Activated T-cell treated with anti-CD3 and anti-CD28 coated beads, Interleukin-2, amount 50 U/mL, for 48 hours (primary cell): ENCODE results near the gene SLC52A1.
"Not testable (repeated sequence)": the region's sequence is repeated elsewhere in the genome, so short reads cannot be mapped to it uniquely, and the experiment has no call there.

Experiments
- DNase-seq, 2 experiments: peaks; one replicate each; pipeline ENCODE4 v3.0.0-alpha.2; 2020

Gene SLC52A1

GRCh38 chr17:5030168-5030567 lies 5.1 kb downstream of the SLC52A1 start:
- not testable (repeated sequence) for DNase-seq

GRCh38 chr17:5027916-5028315 lies 7.3 kb downstream of the SLC52A1 start:
- DNase-seq, result no peak

GRCh38 chr17:5027299-5027698 lies 7.9 kb downstream of the SLC52A1 start:
- DNase-seq, result no peak

- no peak for DNase-seq
These were observed 10.6 kb downstream of the SLC52A1 start for GRCh38 chr17:5024604-5025003.

GRCh38 chr17:5023588-5024147 lies 11.6 kb downstream of the SLC52A1 start:
- DNase-seq, result no peak

GRCh38 chr17:5022171-5022711 lies 13.0 kb downstream of the SLC52A1 start:
- no peak for DNase-seq

- DNase-seq, result no peak
These were observed 14.7 kb downstream of the SLC52A1 start for GRCh38 chr17:5020502-5021023.

GRCh38 chr17:5019475-5019956 lies 15.7 kb downstream of the SLC52A1 start:
- peak; percentile 57 to 67 for DNase-seq

GRCh38 chr17:5014357-5014756 lies 20.9 kb downstream of the SLC52A1 start:
- DNase-seq, result no peak

GRCh38 chr17:5011928-5012327 lies 23.3 kb downstream of the SLC52A1 start:
- peak; percentile 57 to 65 for DNase-seq

- DNase-seq, result no peak
These were observed 31.9 kb downstream of the SLC52A1 start for GRCh38 chr17:5003214-5003867.

GRCh38 chr17:5002121-5002788 lies 33.0 kb downstream of the SLC52A1 start:
- no peak for DNase-seq

GRCh38 chr17:5000237-5000639 lies 35.0 kb downstream of the SLC52A1 start:
- no peak for DNase-seq

- DNase-seq, result no peak
These were observed 35.7 kb downstream of the SLC52A1 start for GRCh38 chr17:4999430-5000093.

- DNase-seq, result peak in 1 of 2 experiments; percentile 26
These were observed 36.3 kb downstream of the SLC52A1 start for GRCh38 chr17:4998732-4999429.

GRCh38 chr17:4998027-4998731 lies 37.0 kb downstream of the SLC52A1 start:
- DNase-seq, result peak in 1 of 2 experiments; percentile 38

- peak; percentile 94 to 96 for DNase-seq
These were observed 37.8 kb downstream of the SLC52A1 start, which contains the start of the genes INCA1 and KIF1C for GRCh38 chr17:4997302-4998026. Gene INCA1 (minus strand): TSS chr17:4997522. CDS start chr17:4994437, 3,085 bp downstream. Gene KIF1C (plus strand): TSS chr17:4997950. CDS start chr17:5000247, 2,297 bp downstream.

- no peak for DNase-seq
These were observed 41.1 kb downstream of the SLC52A1 start for GRCh38 chr17:4994081-4994595.

- peak in 1 of 2 experiments; percentile 49 for DNase-seq
These were observed 47.3 kb downstream of the SLC52A1 start for GRCh38 chr17:4987767-4988567.
